RWPE1 (cell line): ENCODE results near the gene PHB1.

Experiments used
- CTCF ChIA-PET: fragments of 350-600 bp; sonication (Branson Sonifier 250); formaldehyde crosslinking; extraction: SDS; loops from one replicate; lab custom pipeline; 2021; lab: Yijun Ruan, JAX
- POLR2A ChIA-PET: fragments of 400-600 bp; formaldehyde crosslinking; extraction: SDS; loops from one replicate; lab custom pipeline; 2020; ENCODE audit warnings: antibody characterized with exemption; ENCODE audit not compliant: low non-redundant PET; lab: Yijun Ruan, JAX
- DNase-seq: peaks from one replicate; pipeline ENCODE4 v3.0.0; 2012; ENCODE audit warnings: low spot score
- H3K27ac ChIP-seq: fragments of 450-650 bp; 2 replicates; pipeline ENCODE4 v1.5.1; 2017
- CTCF ChIP-seq: fragments of 450-650 bp; conservative IDR thresholded peaks from 2 replicates; pipeline ENCODE4 v1.5.1; 2017; ENCODE audit warnings: low read depth, mild to moderate bottlenecking

PHB1 gene

GRCh38 chr17:49386373-49386772 lies 28.3 kb downstream of the PHB1 start:
- TF ChIP-seq CTCF = no peak
- no peak for DNase-seq
- no peak overlapping the region for H3K27ac ChIP-seq
- ChIA-PET CTCF (no interaction called here), POLR2A (no interaction called here)

- TF ChIP-seq CTCF = no peak
- ChIA-PET CTCF (no interaction called here), POLR2A (no interaction called here)
- no peak overlapping the region for H3K27ac ChIP-seq
- DNase-seq = no peak
Observed at GRCh38 chr17:49384951-49385350, 29.7 kb downstream of the PHB1 start.

- no peak for TF ChIP-seq CTCF
- no peak overlapping the region for H3K27ac ChIP-seq
- ChIA-PET POLR2A (no interaction called here), CTCF (no interaction called here)
- no peak for DNase-seq
Observed at GRCh38 chr17:49383060-49383459, 31.6 kb downstream of the PHB1 start.

GRCh38 chr17:49382556-49382955 lies 32.1 kb downstream of the PHB1 start:
- TF ChIP-seq CTCF = no peak
- CTCF ChIA-PET = no interaction called here

GRCh38 chr17:49381793-49382192 lies 32.9 kb downstream of the PHB1 start:
- ChIA-PET CTCF (no interaction called here), POLR2A (no interaction called here)
- H3K27ac ChIP-seq = no peak overlapping the region
- no peak for TF ChIP-seq CTCF
- no peak for DNase-seq

More at GRCh38 chr17:49382556-49382955, 32.1 kb downstream of the PHB1 start:
- H3K27ac ChIP-seq = no peak overlapping the region
- no peak for DNase-seq
- POLR2A ChIA-PET = no interaction called here

- CTCF ChIA-PET = interaction anchor here (1.4 kb wide), 1 partner anchor 13 kb away, joined by 3 read pairs; no protein-coding TSS in a partner anchor
- no peak for DNase-seq
- TF ChIP-seq CTCF = no peak
- POLR2A ChIA-PET = no interaction called here
- H3K27ac ChIP-seq = no peak overlapping the region
Observed at GRCh38 chr17:49381033-49381432, 33.6 kb downstream of the PHB1 start.
